C4-2B (cell line): Measurements from ENCODE around the gene RBFOX2.

Source experiments
- H3K27ac ChIP-seq: fragments of 450-650 bp; 2 replicates; pipeline ENCODE4 v1.5.1; 2017
- ZFX ChIP-seq: fragments of 450-650 bp; IDR thresholded peaks from 2 replicates; pipeline ENCODE4 v1.6.1; 2017
- TF ChIP-seq, protein P1 (sequence below): fragments of 450-650 bp; conservative IDR thresholded peaks from 2 replicates; pipeline ENCODE4 v1.5.1; 2017; ENCODE audit warnings: mild to moderate bottlenecking

RBFOX2 gene

DNA sequence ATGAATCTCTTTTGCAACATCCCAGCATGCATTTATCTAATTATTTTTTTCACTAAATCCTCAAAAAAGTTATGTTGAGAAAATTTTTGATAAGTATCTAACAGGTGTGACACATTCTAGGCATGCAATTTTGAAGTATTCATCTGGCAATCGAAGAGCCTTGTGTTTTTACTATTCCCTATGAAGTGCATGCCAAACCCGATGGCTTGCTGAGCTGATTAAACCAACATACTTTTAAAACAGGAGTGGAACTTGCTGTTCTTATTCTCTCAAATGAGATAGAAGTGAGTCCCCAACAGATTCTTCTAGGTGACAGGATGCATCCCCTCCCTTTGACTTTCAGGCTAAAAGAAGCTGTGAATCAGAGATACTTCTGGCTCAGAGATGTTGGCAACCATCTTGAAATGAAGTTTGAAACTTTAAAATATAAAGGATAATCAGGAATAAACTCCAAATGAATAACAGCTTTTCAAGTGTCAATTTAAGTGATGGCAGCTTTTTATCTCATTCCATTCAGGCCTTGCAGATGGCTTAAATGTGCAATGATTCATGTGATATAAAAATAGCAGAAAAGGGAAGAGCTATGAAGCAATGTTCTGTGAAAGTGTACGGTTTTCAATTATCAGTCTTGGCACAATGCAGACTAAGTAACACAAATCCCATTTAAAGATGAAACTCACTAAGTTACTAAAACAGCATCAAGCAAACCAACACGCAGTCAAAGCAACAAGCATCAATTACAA lies 243.3 kb downstream of the RBFOX2 start:
- no peak for TF ChIP-seq ZFX
- TF ChIP-seq, protein P1, sequence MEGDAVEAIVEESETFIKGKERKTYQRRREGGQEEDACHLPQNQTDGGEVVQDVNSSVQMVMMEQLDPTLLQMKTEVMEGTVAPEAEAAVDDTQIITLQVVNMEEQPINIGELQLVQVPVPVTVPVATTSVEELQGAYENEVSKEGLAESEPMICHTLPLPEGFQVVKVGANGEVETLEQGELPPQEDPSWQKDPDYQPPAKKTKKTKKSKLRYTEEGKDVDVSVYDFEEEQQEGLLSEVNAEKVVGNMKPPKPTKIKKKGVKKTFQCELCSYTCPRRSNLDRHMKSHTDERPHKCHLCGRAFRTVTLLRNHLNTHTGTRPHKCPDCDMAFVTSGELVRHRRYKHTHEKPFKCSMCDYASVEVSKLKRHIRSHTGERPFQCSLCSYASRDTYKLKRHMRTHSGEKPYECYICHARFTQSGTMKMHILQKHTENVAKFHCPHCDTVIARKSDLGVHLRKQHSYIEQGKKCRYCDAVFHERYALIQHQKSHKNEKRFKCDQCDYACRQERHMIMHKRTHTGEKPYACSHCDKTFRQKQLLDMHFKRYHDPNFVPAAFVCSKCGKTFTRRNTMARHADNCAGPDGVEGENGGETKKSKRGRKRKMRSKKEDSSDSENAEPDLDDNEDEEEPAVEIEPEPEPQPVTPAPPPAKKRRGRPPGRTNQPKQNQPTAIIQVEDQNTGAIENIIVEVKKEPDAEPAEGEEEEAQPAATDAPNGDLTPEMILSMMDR = no peak
- no peak overlapping the region for H3K27ac ChIP-seq

DNA sequence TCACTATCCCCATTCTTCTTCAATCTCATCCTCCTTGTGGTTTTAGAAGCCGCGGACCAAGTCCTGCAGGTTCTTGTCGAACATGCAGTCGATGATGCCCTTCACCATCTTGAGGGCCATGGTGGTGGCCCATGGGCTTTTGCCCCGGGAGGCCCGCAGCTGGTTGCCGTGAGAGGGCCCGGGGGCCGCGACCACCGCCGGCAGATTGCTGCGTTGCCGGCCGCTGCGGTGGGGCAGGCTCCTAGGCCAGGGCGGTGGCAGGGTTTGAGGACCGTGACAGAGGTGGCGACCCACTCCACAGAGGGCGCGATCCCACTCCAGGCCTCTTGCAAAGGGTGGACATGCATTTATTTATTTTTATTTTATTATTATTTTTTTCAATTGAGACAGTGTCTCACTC lies 244.0 kb downstream of the RBFOX2 start:
- H3K27ac ChIP-seq = no peak overlapping the region
- no peak for TF ChIP-seq ZFX
- TF ChIP-seq, protein P1 = no peak

DNA sequence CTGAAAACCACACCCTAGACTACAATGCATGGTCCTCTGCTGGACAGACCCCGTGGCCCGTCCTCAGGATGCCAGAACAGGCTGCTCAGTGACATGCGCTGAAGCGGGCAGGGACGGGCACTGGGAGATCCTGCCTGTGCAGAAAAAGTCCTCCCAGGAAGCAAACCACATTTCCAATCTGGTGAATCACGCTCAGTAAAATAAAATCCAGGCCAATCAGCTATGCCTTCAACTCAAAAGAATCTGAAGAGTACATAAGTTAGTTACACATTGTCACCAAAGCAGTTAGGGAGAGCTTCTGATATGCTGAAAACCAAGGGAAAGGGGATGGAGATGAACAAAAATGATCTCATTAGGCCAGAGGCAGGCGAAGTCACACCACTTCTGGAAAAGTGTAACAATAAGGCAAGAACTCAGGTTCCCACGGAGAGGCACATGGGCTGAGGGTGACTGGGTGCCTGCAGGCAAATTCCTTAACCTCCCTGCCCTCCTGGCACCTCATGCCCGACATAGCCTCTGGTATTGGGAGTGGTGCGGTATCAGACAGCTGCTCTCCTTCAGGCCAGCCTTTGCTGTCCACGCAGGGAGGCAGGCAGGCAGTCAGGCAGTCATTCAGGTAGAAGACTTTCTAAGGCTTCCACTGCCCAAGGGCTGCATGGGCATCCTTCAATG lies 244.5 kb downstream of the RBFOX2 start:
- no peak for TF ChIP-seq ZFX
- TF ChIP-seq, protein P1 = no peak
- H3K27ac ChIP-seq = no peak overlapping the region

DNA sequence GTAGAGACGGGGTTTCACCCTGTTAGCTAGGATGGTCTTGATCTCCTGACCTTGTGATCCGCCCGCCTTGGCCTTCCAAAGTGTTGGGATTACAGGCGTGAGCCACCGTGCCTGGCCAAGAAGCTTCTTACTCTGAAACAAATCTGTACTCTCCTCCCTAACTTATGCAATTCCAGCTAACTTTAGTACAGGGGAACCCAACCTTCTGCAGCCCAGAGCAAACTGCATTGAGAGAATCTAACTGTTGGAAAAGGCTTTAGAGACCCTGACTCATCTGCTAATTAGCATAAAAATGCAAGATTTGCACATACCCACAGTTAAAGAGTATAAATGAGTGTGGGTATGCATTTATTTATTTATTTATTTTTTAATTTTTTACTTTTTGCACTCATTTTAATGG lies 246.1 kb downstream of the RBFOX2 start:
- H3K27ac ChIP-seq = no peak overlapping the region
- TF ChIP-seq ZFX = no peak

DNA sequence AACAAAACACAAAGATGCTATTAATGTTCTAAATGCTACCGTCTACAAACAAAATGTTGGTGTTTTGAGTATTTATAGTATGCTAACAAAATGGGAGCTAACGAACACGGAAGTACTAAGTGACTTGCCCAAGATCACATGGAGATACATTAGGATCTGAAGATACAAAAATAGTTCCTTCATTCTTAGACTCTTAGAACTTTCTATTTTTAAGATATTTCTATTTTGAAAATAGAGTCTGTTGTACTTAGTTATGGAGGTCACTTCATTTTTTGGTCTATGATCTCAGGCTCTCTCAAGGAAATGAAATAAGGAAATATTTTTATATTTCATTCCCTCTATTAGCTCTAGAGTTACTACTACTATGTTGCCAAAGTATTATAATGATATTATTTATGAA lies 246.7 kb downstream of the RBFOX2 start:
- H3K27ac ChIP-seq = no peak overlapping the region
- TF ChIP-seq ZFX = no peak
- TF ChIP-seq, protein P1 = no peak

DNA sequence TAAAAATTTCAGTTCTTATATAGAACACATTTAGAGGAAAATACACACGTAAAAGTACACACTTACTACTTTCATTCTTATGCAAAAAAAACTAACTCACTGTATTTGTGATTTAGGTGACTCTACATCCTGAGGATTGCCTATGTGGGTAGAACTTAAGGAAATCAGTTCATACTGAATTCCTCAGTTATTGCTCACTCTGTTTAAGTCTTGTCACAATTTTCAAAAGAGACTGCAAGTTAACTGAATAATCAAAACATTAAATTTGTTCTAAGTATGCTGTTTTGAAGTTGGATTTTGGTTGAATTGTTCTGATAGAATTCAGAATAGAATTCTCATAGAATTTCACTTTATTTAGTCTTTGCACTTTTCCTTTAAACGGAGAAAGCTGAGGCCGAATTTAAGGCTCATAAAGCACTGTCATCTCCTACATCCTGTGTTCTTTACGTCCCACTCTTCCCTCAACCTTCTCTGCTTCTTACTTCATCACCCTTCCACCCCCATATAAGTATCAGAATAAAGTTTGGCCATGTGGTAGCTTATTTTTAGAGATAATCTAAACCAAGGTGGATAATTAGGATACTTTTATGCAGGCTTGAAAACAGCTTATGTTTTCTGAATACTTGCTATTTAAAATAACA lies 251.2 kb downstream of the RBFOX2 start:
- TF ChIP-seq ZFX = no peak
- TF ChIP-seq, protein P1 = no peak
- H3K27ac ChIP-seq = no peak overlapping the region

DNA sequence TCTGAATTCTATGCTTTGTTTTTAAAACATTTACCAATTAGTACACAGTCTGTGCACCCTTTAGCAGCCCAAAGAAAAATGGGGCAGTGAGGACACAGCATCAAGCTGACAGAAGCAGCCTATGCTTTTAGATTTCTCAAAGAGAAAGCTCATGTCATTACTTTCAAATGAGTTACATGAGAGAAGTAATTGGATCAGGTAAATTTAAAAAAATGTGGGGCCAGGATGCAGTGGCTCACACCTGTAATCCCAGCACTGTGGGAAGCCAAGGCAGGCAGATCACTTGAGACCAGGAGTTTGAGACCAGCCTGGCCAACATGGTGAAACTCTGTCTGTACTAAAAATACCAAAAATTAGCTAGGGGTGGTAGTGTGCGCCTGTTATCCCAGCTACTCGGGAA lies 253.3 kb downstream of the RBFOX2 start:
- TF ChIP-seq, protein P1 = no peak
- TF ChIP-seq ZFX = no peak

More for the DNA sequence above, 253.3 kb downstream of the RBFOX2 start:
- no peak overlapping the region for H3K27ac ChIP-seq
